ENCODE results near the gene CDH1.

DNA sequence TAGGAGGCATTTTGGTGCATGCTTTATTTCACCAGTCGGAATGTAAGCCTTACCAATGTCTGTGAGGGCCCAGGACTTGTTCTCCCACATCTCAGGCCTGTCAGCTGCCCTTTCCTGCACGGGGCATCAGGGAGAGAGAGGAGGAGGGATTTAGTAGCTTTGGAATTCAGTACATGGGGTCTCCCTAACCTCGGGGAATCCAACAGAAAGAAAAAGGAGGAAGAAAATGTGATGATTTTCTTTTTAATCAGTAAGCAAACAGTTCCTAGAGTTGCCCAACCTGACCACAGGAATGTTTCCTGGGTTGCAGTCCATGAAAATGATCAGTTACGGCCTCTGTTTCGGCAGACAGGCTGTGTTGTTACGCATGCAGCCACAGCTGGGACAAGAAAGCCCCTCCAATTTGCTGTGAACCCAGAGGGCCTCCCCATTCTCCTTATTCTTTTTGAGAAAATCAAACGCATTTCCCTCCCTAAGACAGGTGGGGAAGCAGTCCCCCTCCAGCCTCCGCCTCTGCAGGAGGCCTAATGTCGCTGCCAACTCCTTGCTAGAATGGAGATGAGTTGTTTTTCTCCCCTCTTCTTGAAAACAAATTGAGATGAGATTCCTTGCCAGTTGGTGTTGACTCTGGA lies 53.2 kb downstream of the CDH1 start:
- TF ChIP-seq POLR2A (IDR thresholded peaks at IDR 0.05) = no peak
- TF ChIP-seq, protein P1, sequence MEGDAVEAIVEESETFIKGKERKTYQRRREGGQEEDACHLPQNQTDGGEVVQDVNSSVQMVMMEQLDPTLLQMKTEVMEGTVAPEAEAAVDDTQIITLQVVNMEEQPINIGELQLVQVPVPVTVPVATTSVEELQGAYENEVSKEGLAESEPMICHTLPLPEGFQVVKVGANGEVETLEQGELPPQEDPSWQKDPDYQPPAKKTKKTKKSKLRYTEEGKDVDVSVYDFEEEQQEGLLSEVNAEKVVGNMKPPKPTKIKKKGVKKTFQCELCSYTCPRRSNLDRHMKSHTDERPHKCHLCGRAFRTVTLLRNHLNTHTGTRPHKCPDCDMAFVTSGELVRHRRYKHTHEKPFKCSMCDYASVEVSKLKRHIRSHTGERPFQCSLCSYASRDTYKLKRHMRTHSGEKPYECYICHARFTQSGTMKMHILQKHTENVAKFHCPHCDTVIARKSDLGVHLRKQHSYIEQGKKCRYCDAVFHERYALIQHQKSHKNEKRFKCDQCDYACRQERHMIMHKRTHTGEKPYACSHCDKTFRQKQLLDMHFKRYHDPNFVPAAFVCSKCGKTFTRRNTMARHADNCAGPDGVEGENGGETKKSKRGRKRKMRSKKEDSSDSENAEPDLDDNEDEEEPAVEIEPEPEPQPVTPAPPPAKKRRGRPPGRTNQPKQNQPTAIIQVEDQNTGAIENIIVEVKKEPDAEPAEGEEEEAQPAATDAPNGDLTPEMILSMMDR (IDR thresholded peaks at IDR 0.05) = no peak

Data from uterus (tissue), 2 donors.